GM10248 (cell line): Measurements from ENCODE around the gene GRM8.

Experiments used
- CTCF ChIA-PET: fragments of 300-600 bp; sonication (Branson Sonifier 250); formaldehyde crosslinking; extraction: SDS; loops from one replicate; lab custom pipeline; 2021; ENCODE audit warnings: antibody characterized with exemption; lab: Yijun Ruan, JAX
- POLR2A ChIA-PET: fragments of 350-650 bp; sonication (Branson Sonifier 250); formaldehyde crosslinking; extraction: SDS; loops from one replicate; lab custom pipeline; 2020; ENCODE audit warnings: antibody characterized with exemption; lab: Yijun Ruan, JAX
- DNase-seq: peaks from one replicate; pipeline ENCODE4 v3.0.0; 2012; ENCODE audit errors: extremely low spot score
- CTCF ChIP-seq: IDR thresholded peaks from 2 replicates; pipeline ENCODE4 v1.5.1; 2012; ENCODE audit warnings: mild to moderate bottlenecking, low read depth; ENCODE audit errors: extremely low read depth, missing control alignments, control extremely low read depth

GRM8 gene

GRCh38 chr7:126447984-126448383 lies 804.8 kb downstream of the GRM8 start:
- DNase-seq = no peak
- ChIA-PET POLR2A (no interaction called here), CTCF (interaction anchor here (0.9 to 2.1 kb wide), 2 partner anchors 26 to 38 kb away, joined by 4 to 5 read pairs; no protein-coding TSS in a partner anchor)
- no peak for TF ChIP-seq CTCF

GRCh38 chr7:126445991-126446390 lies 806.8 kb downstream of the GRM8 start:
- ChIA-PET CTCF (interaction anchor here (2.7 kb wide), 1 partner anchor 21 kb away, joined by 8 read pairs; no protein-coding TSS in a partner anchor), POLR2A (no interaction called here)
- no peak for DNase-seq
- no peak for TF ChIP-seq CTCF

- POLR2A ChIA-PET = no interaction called here
- TF ChIP-seq CTCF = no peak
- DNase-seq = no peak
- CTCF ChIA-PET = interaction anchor here (2.7 kb wide), 1 partner anchor 19 kb away, joined by 8 read pairs; no protein-coding TSS in a partner anchor
Observed at GRCh38 chr7:126443951-126444350, 808.8 kb downstream of the GRM8 start.

- ChIA-PET POLR2A (no interaction called here), CTCF (interaction anchor here (0.6 to 1.1 kb wide), 3 partner anchors 7 to 43 kb away, joined by 3 to 4 read pairs (median 3); no protein-coding TSS in a partner anchor)
- no peak for DNase-seq
- no peak for TF ChIP-seq CTCF
Observed at GRCh38 chr7:126442908-126443307, 809.8 kb downstream of the GRM8 start.

- CTCF ChIA-PET = interaction anchor here (0.9 kb wide), 1 partner anchor 10 kb away, joined by 3 read pairs; no protein-coding TSS in a partner anchor
- no peak for TF ChIP-seq CTCF
- POLR2A ChIA-PET = no interaction called here
- no peak for DNase-seq
Observed at GRCh38 chr7:126441745-126442144, 811.0 kb downstream of the GRM8 start.

GRCh38 chr7:126440542-126440941 lies 812.2 kb downstream of the GRM8 start:
- TF ChIP-seq CTCF = no peak
- CTCF ChIA-PET = interaction anchor here (1.0 kb wide), 1 partner anchor 8 kb away, joined by 3 read pairs; no protein-coding TSS in a partner anchor
- POLR2A ChIA-PET = no interaction called here

More at GRCh38 chr7:126440542-126440941, 812.2 kb downstream of the GRM8 start:
- no peak for DNase-seq
